Neural cell (in vitro differentiated cells): ENCODE measurements around the gene STPG2. TPM values are rescaled to one million over a fixed set of nuclear protein-coding genes. Genes with fewer than 3 reads are reported as not detected.

Experiments
- H2AFZ ChIP-seq: fragments of 200-600, 300-800 bp; sonication (generic), shearing (Covaris generic); 2 replicates; pipeline ENCODE4 v1.6.0; 2014; ENCODE audit warnings: low read depth, mild to moderate bottlenecking, antibody characterized with exemption, low read length, moderate library complexity
- H3F3A ChIP-seq: fragments of 200-600 bp; shearing (Covaris generic); 2 replicates; pipeline ENCODE4 v1.6.1; 2016; ENCODE audit warnings: mild to moderate bottlenecking, moderate library complexity, mixed read lengths, antibody characterized with exemption, low read length; ENCODE audit not compliant: insufficient read depth, poor library complexity, severe bottlenecking
- H3K27ac ChIP-seq: fragments of 200-600, 300-800 bp; sonication (generic), shearing (Covaris generic); 2 replicates; pipeline ENCODE4 v1.5.1; 2014; ENCODE audit warnings: mild to moderate bottlenecking, low read length, moderate library complexity
- H3K27me3 ChIP-seq: fragments of 300-800, 200-600 bp; sonication (generic), shearing (Covaris generic); 2 replicates; pipeline ENCODE4 v1.6.0; 2014; ENCODE audit warnings: mild to moderate bottlenecking, low read depth, low read length, moderate library complexity; ENCODE audit not compliant: insufficient read depth
- H3K36me3 ChIP-seq: fragments of 300-800, 200-600 bp; sonication (generic), shearing (Covaris generic); 2 replicates; pipeline ENCODE4 v1.5.1; 2014; ENCODE audit warnings: mild to moderate bottlenecking, antibody characterized with exemption, low read length, moderate library complexity; ENCODE audit not compliant: insufficient read depth
- H3K4me2 ChIP-seq: fragments of 300-800, 200-600 bp; sonication (generic), shearing (Covaris generic); 2 replicates; pipeline ENCODE4 v1.6.0; 2014; ENCODE audit warnings: mild to moderate bottlenecking, low read length
- H3K4me3 ChIP-seq: fragments of 300-800, 200-600 bp; sonication (generic), shearing (Covaris generic); 2 replicates; pipeline ENCODE4 v1.5.1; 2014; ENCODE audit warnings: mild to moderate bottlenecking, low read length, moderate library complexity
- H3K79me2 ChIP-seq: fragments of 200-600 bp; shearing (Covaris generic); replicated peaks from 2 replicates; pipeline ENCODE4 v1.6.0; 2014; ENCODE audit warnings: mild to moderate bottlenecking, low read length, moderate library complexity; ENCODE audit not compliant: insufficient read depth
- H3K9ac ChIP-seq: fragments of 300-800, 200-600 bp; sonication (generic), shearing (Covaris generic); 2 replicates; pipeline ENCODE4 v1.6.1; 2016; ENCODE audit warnings: mild to moderate bottlenecking, low read length, mixed read lengths
- H3K9me2 ChIP-seq: fragments of 200-600 bp; shearing (Covaris generic); 2 replicates; pipeline ENCODE4 v1.6.1; 2016; ENCODE audit warnings: mild to moderate bottlenecking, low read length, mixed read lengths; ENCODE audit not compliant: insufficient read depth
- H3K9me3 ChIP-seq: fragments of 200-600, 300-800 bp; sonication (generic), shearing (Covaris generic); 2 replicates; pipeline ENCODE4 v1.6.1; 2016; ENCODE audit warnings: mild to moderate bottlenecking, mixed run types, low read length, moderate library complexity, mixed read lengths
- H4K20me1 ChIP-seq: fragments of 200-600 bp; shearing (Covaris generic); 2 replicates; pipeline ENCODE4 v1.6.1; 2016; ENCODE audit warnings: mild to moderate bottlenecking, mixed run types; ENCODE audit not compliant: insufficient read depth
- EP300 ChIP-seq: fragments of 450-650 bp; conservative IDR thresholded peaks from 2 replicates; pipeline ENCODE4 v1.6.1; 2014; ENCODE audit warnings: antibody characterized with exemption, mild to moderate bottlenecking, moderate library complexity; ENCODE audit not compliant: poor library complexity, severe bottlenecking
- EZH2 ChIP-seq: fragments of 200-600, 300-800 bp; shearing (Covaris generic), sonication (generic); IDR thresholded peaks from 2 replicates; pipeline ENCODE4 v1.6.1; 2014; ENCODE audit warnings: antibody characterized with exemption, low read length, borderline replicate concordance, mild to moderate bottlenecking; ENCODE audit not compliant: insufficient read depth, poor library complexity, severe bottlenecking
- MXI1 ChIP-seq: fragments of 450-650 bp; conservative IDR thresholded peaks from 2 replicates; pipeline ENCODE4 v1.6.1; 2014; ENCODE audit warnings: antibody characterized with exemption, mild to moderate bottlenecking; ENCODE audit not compliant: poor library complexity, severe bottlenecking
- POLR2AphosphoS5 ChIP-seq: IDR thresholded peaks from 2 replicates; pipeline ENCODE4 v1.6.1; 2012
- RAD21 ChIP-seq: fragments of 450-650 bp; conservative IDR thresholded peaks from 2 replicates; pipeline ENCODE4 v1.6.1; 2014; ENCODE audit warnings: antibody characterized with exemption, mild to moderate bottlenecking, moderate library complexity
- SMC3 ChIP-seq: fragments of 450-650 bp; conservative IDR thresholded peaks from 2 replicates; pipeline ENCODE4 v1.6.1; 2014; ENCODE audit warnings: antibody characterized with exemption, mild to moderate bottlenecking, moderate library complexity; ENCODE audit not compliant: poor library complexity
- TAF1 ChIP-seq: IDR thresholded peaks from 2 replicates; pipeline ENCODE4 v1.6.1; 2012; ENCODE audit warnings: low read depth
- polyA plus RNA-seq: library from polyadenylated mRNA; depleted of rRNA; stranded (reverse); fragments of >200 nt; gene quantifications from 2 replicates; pipeline ENCODE4 v1.2.3, GENCODE V29; 2014
- TF ChIP-seq, protein P1 (sequence below): IDR thresholded peaks from 2 replicates; pipeline ENCODE4 v1.6.1; 2012; ENCODE audit warnings: borderline replicate concordance
- TF ChIP-seq, protein P2 (sequence below): fragments of 450-650 bp; IDR thresholded peaks from 2 replicates; pipeline ENCODE4 v1.5.1; 2014; ENCODE audit warnings: antibody characterized with exemption, mild to moderate bottlenecking, moderate library complexity; ENCODE audit not compliant: poor library complexity, severe bottlenecking

The STPG2 gene
- polyA plus RNA-seq, 1 donor from 2014 or later: not detected

DNA sequence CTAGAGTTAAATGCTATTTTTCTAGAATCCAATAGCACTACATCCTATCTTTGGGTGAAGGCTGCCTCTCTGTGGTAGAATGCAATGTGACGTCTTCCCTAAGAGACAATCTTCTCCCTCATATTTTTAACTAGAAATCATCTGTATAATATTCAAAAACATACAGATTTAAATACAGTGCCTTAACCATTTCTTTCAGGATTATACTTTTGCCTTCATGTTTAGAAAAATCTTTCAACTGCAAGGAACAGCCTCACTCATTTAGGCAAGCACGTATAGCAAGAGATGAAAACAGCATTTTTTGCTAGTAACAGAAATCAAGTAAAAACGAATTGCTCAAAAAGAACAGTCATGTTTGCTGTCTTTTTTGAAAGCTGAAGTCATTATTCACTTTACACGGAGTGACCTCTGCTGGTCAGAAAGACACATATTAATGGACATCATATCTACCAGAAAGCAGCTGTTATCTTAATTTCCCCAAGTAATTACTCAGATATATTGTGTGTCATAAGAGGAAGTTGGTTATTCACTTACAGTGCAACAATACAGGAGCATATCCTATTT is 422.3 kb downstream of the STPG2 start:
- Histone ChIP-seq H3K9ac (no peak overlapping the region), H3K79me2 (no peaks in the 10 kb centered on the region), H3K27ac (no peak overlapping the region)

DNA sequence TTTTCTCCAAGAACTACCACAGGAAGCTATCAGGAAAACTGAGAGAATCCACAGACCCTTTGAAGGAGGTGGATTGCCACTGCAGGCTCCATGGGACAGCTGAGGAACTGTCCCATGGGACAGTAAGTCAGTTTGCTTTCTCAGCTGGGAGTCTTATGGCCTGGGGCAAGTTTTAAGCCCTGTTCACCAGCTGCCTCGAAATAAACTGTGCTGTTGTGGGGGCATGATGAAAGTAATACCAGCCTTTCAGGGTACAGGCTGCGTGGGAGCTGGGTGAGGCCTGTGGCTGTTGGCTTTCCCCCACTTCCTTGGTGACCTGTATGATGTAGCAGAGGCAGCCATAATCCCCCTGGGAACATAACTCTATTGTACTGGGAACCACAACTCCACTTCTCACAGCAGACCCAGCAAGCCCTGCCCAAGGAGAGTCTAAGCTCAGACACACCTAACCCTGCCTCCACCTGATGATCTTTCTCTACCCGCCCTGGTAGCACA is 452.1 kb downstream of the STPG2 start:
- TF ChIP-seq TAF1 (no peak), RAD21 (no peak), EZH2 (no peak), EP300 (no peak), SMC3 (no peak), POLR2AphosphoS5 (no peak), MXI1 (no peak)
- TF ChIP-seq, protein P1, sequence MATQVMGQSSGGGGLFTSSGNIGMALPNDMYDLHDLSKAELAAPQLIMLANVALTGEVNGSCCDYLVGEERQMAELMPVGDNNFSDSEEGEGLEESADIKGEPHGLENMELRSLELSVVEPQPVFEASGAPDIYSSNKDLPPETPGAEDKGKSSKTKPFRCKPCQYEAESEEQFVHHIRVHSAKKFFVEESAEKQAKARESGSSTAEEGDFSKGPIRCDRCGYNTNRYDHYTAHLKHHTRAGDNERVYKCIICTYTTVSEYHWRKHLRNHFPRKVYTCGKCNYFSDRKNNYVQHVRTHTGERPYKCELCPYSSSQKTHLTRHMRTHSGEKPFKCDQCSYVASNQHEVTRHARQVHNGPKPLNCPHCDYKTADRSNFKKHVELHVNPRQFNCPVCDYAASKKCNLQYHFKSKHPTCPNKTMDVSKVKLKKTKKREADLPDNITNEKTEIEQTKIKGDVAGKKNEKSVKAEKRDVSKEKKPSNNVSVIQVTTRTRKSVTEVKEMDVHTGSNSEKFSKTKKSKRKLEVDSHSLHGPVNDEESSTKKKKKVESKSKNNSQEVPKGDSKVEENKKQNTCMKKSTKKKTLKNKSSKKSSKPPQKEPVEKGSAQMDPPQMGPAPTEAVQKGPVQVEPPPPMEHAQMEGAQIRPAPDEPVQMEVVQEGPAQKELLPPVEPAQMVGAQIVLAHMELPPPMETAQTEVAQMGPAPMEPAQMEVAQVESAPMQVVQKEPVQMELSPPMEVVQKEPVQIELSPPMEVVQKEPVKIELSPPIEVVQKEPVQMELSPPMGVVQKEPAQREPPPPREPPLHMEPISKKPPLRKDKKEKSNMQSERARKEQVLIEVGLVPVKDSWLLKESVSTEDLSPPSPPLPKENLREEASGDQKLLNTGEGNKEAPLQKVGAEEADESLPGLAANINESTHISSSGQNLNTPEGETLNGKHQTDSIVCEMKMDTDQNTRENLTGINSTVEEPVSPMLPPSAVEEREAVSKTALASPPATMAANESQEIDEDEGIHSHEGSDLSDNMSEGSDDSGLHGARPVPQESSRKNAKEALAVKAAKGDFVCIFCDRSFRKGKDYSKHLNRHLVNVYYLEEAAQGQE: no peak
- TF ChIP-seq, protein P2, sequence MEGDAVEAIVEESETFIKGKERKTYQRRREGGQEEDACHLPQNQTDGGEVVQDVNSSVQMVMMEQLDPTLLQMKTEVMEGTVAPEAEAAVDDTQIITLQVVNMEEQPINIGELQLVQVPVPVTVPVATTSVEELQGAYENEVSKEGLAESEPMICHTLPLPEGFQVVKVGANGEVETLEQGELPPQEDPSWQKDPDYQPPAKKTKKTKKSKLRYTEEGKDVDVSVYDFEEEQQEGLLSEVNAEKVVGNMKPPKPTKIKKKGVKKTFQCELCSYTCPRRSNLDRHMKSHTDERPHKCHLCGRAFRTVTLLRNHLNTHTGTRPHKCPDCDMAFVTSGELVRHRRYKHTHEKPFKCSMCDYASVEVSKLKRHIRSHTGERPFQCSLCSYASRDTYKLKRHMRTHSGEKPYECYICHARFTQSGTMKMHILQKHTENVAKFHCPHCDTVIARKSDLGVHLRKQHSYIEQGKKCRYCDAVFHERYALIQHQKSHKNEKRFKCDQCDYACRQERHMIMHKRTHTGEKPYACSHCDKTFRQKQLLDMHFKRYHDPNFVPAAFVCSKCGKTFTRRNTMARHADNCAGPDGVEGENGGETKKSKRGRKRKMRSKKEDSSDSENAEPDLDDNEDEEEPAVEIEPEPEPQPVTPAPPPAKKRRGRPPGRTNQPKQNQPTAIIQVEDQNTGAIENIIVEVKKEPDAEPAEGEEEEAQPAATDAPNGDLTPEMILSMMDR: no peak
- no peak overlapping the region for H3K4me3 ChIP-seq
- H4K20me1 ChIP-seq: no peaks in the 10 kb centered on the region
- no peaks in the 10 kb centered on the region for H3K79me2 ChIP-seq
- H3K9me2 ChIP-seq: no peaks in the 10 kb centered on the region
- H3K36me3 ChIP-seq: no peaks in the 10 kb centered on the region
- no peaks in the 10 kb centered on the region for H3F3A ChIP-seq
- H3K4me2 ChIP-seq: no peak overlapping the region
- no peak overlapping the region for H2AFZ ChIP-seq
- H3K9ac ChIP-seq: no peak overlapping the region
- no peaks in the 10 kb centered on the region for H3K9me3 ChIP-seq
- H3K27me3 ChIP-seq: no peaks in the 10 kb centered on the region
- no peak overlapping the region for H3K27ac ChIP-seq

More for the DNA sequence above, 422.3 kb downstream of the STPG2 start:
- Histone ChIP-seq H3K27me3 (no peaks in the 10 kb centered on the region), H3K9me3 (no peaks in the 10 kb centered on the region), H4K20me1 (no peaks in the 10 kb centered on the region), H2AFZ (no peak overlapping the region), H3K36me3 (no peaks in the 10 kb centered on the region), H3K4me2 (no peak overlapping the region), H3K9me2 (no peaks in the 10 kb centered on the region), H3K4me3 (no peak overlapping the region), H3F3A (no peaks in the 10 kb centered on the region)
- TF ChIP-seq SMC3 (peak; percentile 93), TAF1 (no peak), EP300 (no peak), RAD21 (peak; percentile 96), EZH2 (no peak), MXI1 (no peak), POLR2AphosphoS5 (no peak)
- TF ChIP-seq, protein P1: no peak
- TF ChIP-seq, protein P2: peak; percentile 90
